NOMO-1 (cell line): ENCODE data around the gene RAD51B.

ENCODE experiments used
- DNase-seq, 2 experiments: peaks; one replicate each; lab custom pipeline; 2025; ENCODE audit not compliant: unreplicated experiment in 2 of 2; lab: John Stamatoyannopoulos, UW

The RAD51B gene

DNA sequence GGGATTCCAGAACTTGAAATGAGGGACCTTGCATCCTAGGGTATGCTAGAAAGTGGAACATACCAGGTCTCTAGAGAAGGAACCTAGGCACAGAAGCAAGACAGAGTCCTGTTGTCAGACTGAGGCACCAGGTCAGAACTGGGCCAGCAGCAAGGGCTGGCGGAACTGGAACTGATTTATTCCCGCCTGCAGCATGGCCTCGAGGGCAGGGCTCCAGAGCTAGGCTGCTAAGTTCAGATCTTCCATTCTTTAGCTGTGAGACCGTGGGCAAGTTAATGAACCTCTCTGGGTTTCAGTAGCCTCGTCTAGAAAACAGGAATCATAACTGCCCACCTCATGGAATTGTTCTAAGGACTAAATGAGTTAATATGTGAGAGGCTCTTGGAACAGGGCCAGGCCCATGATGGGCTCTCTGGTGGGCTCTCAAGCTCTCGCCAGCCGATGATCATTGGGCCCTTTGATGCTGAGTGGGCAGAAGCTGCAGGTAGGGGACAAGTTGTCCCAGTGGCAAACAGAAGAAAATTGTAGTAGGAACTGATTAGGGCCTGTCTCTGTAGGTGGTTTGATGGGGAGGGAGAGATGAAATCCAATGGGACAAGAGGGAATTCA is 773.5 kb downstream of the RAD51B start:
- DNase-seq, result no peak

DNA sequence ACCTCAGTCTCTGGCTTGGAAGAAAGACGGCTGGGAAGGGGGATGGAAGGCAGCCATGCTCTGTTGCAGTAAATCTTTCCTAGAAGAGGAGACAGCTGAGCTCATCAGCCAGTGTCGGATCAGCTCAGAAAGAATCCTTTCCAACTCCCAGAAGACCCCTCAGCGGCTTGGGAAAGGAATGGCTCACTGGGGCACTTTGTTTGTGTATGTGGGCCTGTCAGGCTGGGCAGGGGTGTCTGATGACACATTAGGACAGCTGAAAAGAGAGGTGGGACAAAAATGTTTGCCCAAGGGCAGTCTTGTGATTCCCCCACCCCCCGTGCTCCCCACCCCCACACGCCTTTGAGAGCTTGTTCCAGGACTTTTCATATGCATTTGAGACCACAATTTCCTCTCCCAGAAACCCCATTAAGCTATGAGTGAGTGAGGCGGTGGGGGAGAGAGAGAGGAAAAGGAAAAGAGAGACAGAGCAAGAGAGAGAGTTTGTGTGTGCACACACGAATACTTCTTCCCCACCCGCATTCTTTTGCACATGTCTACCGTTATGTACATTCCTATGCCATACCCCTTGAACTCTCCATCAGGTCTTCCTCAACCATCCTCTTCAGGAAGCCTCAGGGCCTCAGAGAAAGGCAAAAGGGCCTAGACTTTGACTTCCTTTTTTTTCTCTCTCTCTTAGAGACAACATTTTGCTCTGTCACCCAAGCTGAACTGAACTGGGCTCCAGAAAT is 774.4 kb downstream of the RAD51B start:
- peak; percentile 48 to 60 for DNase-seq

GRCh38 chr14:68594737-68595380 is 775.3 kb downstream of the RAD51B start:
- DNase-seq, result no peak

DNA sequence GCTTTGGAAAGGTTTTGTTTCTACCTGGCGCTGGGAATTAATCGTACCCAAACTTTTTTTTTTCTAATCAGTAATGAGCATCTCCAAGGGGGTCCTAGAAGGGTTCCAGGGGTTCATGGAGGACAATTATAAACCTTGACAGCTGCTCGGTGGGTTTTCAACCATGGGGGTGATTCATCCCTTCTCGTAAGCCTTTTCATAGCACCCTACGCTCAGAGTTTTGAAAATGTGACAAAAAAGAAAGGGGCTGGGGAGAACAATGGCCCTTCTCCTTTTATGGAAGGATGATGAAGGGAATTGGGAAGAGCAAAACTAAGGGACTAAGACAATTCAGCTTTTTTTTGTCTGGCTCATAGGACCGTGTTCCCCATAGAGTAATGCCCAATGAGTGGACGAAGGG is 776.6 kb downstream of the RAD51B start:
- no peak for DNase-seq

DNA sequence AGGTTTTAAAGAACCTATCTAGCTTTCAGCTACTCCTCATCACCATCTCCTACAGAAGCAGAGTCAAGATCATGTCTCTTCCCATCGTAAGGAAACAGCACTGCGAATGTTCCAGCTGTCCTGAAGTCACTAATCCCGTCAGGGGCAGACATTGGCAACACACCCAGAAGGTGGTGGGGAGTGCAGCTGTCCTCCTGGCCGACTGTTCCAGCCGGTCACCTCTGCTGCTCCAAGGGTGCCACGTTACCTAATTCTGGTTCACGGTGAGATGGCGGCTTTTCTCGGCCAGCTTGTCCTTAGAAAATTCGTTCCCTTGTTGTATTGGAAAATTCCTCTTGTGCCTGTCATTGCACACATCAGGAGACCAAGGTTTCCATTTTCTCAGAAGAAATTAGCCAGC is 777.1 kb downstream of the RAD51B start:
- DNase-seq, result no peak

DNA sequence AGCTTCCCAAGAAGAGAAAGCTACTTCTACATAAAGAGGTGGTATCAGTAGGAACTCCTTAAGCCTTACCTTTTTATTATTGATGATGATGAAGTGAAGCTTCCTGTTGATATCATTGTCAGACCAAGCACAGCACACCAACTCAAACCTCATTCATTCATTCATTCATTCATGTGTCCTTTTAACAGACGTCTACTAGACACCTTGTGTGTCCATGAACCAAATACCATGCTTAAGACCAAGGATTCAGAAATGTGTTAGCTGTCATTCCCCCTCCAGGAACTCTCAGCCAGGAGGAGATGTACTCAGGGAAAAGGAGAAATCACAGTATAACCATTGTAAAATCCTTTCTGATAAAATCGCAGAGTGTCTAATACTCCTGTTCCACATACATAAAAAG is 778.5 kb downstream of the RAD51B start:
- no peak for DNase-seq

DNA sequence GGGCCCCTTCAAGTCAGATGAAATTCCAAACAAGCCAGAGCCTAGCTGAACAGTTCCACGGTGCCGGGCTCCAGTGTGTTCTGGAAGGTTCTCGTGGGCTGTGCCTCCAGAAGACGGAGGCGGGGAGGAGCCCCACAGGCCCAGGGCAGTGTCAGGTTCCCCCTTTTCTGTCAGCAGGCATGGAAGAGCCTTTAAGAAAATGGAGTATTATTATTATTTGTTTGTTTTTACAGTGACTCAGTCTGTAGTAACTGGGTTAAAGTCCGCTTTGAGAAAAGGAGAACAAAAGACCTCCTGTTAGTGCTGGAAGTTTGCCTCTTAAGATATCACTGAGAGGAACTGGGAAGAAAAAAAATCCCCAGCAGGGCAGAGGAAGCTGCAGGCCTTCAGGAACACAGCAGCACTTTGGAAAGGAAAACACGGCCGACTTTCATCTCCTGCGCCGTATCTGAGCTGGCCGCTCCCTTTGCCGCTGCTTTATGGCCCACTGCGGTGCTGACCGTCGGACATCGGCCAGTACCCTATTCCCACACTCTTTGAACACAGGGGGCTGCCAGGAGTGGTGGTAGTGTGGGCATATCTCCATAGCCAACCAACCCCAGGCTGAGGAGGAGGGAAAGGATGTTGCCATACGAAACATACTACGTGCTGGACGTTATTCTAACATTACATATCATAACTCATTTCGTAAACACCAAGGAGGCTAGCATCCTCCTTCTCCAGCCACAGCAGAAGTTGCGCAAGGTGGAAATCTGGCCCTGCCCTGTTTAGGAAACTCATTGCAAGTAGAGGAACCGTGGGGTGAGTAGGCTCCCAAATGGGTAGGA is 779.3 kb downstream of the RAD51B start:
- peak; percentile 67 to 85 for DNase-seq

- DNase-seq, result no peak
Measured at GRCh38 chr14:68599896-68600610, 780.5 kb downstream of the RAD51B start.

GRCh38 chr14:68602507-68602906 is 782.9 kb downstream of the RAD51B start:
- DNase-seq, result no peak

GRCh38 chr14:68603533-68604360 is 784.2 kb downstream of the RAD51B start:
- no peak for DNase-seq

GRCh38 chr14:68604361-68604730 is 784.8 kb downstream of the RAD51B start:
- no peak for DNase-seq

DNA sequence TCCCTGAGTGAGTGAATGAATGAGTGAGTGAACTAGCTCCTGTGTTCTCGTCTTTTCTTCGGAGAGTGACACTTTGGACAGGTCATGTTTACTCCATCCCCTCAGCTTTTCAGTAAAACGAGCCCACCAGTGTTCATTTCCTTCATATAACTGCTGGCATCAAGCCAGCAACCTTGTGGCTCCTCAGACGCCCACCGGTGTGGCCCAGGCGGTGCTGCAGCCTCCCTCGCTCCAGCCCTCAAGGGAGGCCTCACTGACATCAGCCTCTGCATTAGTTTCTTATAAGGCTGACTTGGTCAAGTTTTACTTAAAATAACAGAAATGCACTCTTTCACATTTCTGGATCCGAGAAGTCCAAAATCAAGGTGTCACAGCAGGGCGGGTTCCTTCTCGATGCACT is 785.2 kb downstream of the RAD51B start:
- no peak for DNase-seq

DNA sequence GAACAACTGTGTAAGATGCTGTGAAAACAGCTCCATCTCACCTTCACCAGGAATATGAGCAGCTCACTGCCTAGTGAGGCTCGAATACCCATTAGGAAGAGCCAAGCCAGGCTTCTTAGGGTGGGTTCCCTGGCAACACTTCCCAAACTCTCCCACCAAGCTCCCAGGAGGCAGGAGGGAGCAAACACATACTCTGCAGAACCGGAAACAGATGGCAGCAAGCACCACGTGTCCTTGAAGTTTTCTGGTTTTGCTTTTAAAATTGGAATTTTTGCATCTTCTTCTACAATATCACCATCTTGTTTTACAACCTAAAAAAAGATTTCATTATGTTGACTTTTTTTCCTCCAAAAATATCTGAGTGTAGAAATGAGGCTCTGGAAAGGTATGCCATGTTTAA is 786.6 kb downstream of the RAD51B start:
- DNase-seq, result no peak

DNA sequence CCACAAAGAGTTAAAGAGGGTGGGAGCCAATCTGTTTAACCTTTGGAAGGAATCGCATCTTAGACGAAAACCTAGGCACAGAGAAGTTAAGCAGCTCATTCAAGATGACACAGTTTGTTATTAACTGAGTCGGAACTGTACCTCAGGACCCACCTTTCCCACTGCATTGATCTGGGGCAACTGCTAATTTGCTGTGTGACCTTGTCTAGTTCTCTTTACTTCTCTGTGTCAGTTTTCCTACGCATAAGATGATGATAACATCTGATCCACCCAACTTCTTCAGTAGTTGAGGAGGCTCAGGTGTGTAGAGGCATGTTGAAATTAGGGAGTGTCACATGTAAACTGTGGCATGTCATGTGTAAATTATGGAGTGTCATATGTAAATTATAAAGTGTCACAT is 787.1 kb downstream of the RAD51B start:
- DNase-seq, result no peak

GRCh38 chr14:68607081-68607866 is 787.7 kb downstream of the RAD51B start:
- no peak for DNase-seq

DNA sequence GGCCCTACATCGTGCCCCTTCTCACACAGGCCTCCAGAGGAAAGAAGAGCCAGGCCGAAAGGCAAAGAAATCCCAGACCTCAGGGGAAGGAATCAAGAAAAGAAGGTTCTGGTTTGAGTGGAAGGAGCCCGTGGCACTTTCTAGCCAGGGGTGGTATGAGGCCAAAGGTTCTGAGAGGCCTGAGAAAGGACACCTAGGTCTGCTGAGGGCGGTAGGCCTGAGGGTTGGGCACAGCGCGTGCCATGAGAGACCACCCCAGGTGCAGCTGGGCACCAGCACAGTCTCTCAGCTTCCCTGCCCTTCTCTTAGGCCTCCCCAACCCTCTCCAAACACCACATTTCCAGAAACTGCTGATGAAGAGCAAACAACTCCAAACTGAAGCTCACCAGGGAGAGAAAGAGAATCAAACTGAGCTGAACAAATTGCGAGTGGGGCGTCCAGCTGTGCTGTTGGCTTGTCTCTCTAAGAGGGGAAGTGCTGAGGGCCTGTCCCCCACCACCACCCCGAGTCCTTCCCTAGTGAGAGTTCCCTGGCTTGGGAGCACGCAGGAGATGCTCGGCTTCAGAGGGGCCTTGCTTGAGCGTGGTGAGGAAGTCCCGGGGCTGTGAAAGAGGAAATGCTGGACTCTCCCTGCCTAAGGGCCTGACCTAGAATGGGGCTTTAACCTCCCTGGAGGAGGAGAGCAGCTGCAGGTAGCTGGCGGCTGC is 788.4 kb downstream of the RAD51B start:
- DNase-seq, result peak; percentile 5 to 41

DNA sequence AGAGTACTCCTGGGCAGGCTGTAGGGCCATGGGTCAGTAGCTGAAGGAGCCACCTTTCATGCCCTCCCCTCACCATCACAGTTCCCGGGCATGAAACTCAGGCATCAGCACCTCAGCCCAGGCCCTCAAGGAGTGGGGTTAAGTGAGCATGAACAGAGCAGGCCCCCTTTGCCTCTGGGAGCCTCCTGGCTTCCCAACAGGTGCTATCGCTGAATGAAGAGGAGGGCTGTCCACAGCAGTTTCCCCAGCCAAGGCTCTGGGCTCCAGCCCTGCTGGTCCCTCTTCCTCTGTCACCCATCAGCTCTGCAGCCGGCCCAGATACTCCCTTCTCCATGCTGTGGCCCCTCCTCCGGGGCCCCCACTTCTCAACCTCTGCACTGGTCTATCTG is 789.0 kb downstream of the RAD51B start:
- DNase-seq, result no peak

- DNase-seq, result no peak
Measured at GRCh38 chr14:68609012-68609411, 789.4 kb downstream of the RAD51B start.
